D341Med (cell line): ENCODE measurements around the gene CCDC134.
"Not testable (repeated sequence)": the region's sequence is repeated elsewhere in the genome, so short reads cannot be mapped to it uniquely, and the experiment has no call there.

Experiments used
- DNase-seq: peaks from one replicate; pipeline ENCODE4 v3.0.0; 2012; ENCODE audit warnings: low spot score

CCDC134 gene

DNA sequence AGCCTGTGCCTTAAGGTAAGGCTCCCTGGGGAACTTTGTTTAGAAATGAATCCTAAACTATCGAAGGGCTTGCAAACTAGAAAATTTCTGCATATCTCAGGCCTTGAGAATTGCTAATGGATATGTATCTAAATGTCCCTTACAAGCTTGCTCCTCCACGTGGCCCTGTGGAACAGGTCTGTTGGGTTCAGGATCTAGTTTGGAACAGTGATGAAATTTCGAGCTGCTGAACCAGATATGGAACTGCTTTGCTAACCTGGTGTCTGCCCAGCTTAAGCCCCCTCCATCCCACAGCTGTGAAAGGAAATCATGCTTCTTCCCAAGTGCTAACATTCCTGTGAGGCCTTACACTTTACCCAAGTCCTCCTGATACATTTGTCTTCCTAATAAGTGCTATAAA lies 44.0 kb downstream of the CCDC134 start:
- no peak for DNase-seq

DNA sequence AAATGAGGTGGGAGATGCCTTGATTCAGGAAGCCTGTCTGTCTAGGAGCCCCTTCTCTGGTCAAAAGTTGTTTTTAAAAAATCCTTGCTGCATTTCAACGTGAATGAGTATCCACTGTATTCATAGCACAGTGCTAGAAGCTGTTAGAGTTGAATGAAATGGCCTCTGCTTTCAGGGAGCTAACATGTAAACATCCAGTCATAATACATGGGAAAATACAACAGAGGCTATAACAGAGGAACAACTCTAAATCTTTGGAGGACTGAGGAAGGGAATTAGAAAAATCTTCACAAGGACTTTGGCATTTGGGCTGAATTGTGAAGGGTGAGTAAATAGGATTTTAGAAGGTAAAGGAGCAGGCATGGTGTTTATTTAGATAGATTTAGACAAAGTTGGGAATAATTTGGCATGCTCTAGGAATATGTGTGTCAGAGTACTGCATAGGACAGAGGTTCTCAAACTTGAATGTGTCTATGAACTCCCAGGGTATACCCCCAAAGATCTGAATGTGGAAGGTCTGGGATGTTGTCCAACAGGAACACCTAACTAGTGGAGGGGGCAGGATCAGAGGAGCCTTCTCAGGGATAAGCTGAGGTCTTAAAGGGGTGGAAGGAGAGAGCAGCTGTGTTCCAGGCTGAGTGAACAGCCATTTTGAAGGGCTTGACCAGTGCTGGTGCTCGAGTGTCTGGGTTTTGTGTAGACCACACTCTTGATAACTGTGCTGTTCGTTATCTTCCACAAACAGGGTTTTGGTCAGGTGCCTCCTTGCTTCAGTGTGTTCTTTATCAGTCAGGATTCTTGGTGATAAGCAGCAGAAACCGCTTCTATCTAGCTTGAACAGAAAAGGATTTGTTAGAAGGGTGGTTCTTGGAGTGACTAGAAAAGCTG lies 45.1 kb downstream of the CCDC134 start:
- DNase-seq: no peak

DNA sequence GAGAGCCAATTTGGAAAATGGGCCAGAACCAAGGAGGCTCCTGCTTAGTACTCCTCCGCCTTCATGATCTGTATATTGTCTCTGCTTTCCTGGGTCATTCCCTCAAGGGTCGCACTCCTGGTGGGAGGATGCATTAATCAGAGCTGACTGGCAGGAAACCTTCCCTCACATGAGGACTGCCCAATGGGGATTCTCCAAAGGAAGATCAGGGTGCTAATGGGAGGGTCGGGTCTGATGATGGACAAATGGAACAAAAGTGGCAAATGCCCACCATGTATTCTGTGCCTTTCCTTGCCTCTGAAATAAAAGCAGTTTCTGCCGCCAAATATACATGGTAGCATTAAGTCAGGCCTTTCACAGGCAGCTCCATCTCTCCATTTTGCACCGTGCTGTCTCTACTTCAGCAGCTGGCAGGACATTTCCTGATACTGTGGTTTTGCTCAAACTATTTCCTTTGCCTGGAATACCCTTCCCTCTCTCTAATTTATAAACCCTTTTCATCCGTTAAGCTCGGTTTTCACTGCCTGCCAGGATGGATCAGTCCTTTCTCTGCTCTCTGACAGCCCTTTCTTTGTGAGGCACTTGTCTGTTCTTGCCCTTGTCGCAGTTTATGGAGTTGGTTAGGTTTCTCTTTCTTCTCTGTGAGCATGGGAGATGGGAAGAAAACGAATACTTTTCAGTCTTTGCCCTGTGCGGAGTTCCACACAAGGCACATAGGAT lies 45.9 kb downstream of the CCDC134 start:
- DNase-seq: no peak

DNA sequence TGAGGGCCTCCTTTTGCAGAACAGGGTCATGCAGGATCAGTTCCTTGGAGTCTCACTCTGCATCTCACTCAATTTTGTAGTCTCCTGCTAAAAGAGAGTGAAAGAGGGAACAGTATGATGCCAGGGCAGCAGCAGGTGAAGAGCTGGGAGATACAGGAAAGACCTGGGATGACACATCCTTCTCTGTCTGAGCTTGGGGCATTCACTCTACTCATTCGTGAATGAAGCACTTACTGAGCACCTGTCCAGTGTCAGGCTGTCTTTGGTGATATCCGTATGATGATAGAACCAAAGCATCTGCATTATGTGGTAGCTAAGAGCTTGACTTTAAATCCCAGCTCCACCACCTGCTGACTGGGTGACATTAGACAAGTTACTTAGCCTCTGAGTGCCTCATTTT lies 46.8 kb downstream of the CCDC134 start:
- DNase-seq: no peak

GRCh38 chr22:41848468-41848867 lies 48.0 kb downstream of the CCDC134 start:
- no peak for DNase-seq

DNA sequence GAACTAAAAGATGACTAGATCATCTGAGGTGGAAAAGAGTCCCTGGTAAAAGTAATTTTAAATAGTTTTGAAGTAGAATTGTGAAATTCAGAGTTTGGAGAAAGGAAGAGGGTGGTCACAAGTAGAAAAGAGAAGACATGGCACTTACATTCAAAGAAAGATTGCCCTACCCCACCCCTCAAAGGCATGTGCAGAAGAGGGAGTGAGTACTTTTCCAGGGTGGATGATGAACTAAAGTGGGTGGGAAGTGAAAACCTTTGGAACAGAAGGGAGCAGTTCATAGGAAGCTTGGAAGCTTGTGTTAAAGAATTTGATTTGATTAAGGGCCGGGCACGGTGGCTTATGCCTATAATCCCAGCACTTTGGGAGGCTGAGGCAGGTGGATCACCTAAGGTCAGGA lies 56.0 kb downstream of the CCDC134 start:
- no peak for DNase-seq

DNA sequence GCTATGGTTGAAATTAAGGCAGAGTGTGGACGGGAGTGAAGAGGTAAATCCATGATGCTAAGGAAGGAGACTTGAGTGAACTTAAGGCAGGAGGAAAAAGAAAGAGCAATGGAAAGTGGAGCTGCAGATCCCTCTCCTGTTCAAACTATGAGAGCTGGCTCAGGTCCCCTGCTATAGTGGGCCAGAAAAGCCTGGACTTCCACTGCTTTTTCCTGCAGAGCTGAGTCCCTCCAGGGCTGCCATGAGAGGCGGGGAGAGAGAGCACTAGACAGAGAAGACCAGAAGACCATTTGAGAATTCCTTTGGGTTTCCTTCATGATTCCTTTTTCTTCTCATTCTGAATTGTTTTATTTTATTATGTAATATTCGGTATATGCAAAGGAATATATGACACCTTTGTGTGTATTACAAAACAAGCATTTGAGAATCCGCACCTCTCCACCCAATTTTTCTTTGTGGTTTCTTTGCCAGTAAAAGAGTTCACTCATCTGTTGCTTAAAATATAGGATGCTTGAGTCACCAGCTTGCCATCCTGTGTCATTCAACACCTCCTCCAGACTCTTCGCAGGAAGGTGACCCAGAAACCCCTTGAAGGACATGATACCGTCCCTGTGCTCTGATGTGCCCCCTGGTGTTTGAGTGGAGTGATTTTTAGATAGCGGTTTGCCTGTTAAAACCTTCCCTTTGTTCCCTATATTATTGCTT lies 56.8 kb downstream of the CCDC134 start:
- DNase-seq: peak; percentile 68

- DNase-seq: no peak
Observed at GRCh38 chr22:41857860-41858199, 57.4 kb downstream of the CCDC134 start.

- no peak for DNase-seq
Observed at GRCh38 chr22:41862160-41862529, 61.7 kb downstream of the CCDC134 start.

- DNase-seq: no peak
Observed at GRCh38 chr22:41862530-41863266, 62.2 kb downstream of the CCDC134 start.

DNA sequence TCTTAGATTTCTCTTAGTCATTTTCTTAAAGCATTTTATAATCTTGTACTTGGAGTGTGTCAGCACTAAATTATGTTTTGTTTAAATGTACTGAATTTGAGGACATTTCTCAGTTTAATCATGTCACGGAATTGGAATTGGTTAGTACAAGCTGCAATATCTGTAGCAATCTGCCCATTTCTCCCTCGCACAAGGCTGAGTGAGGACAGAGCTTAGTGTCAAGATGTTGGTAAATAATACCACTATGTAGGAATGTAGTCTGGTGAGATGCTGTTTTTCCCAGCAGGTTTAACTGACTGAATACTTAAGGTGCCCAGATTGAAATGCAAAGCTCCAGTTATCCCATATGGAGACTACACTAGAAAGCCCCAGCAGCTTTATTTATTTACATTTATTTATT lies 63.0 kb downstream of the CCDC134 start:
- no peak for DNase-seq

DNA sequence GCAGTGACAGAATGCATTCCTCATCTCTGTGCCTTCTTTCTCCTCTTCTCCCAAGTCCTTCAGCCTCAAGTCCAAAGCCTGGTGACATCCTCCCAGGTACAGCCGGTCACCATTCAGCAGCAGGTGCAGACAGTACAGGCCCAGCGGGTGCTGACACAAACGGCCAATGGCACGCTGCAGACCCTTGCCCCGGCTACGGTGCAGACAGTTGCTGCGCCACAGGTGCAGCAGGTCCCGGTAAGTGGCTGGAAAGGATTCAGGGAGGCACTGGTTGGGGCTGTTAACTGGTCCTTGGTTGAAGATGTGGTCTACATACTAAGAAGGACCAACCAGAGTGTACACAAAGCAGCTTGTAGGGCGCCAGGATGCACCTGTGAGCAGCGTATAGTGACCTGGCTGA lies 68.1 kb downstream of the CCDC134 start:
- no peak for DNase-seq

DNA sequence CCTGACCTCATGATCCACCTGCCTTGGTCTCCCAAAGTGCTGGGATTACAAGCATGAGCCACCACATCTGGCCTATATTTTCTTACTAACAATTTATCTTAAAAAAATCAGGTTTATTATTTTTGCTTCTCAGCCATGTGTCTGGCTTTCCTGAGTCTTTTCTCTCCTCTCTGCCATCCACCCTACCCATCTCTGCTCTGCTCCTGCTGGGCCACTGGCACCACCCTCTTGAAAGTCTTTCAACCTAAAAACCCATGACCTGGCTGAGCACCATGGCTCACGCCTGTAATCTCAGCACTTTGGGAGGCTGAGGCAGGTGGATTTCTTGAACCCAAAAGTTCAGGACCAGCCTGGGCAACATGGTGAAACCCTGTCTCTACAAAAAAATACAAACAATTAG lies 69.6 kb downstream of the CCDC134 start:
- not testable (repeated sequence) for DNase-seq

DNA sequence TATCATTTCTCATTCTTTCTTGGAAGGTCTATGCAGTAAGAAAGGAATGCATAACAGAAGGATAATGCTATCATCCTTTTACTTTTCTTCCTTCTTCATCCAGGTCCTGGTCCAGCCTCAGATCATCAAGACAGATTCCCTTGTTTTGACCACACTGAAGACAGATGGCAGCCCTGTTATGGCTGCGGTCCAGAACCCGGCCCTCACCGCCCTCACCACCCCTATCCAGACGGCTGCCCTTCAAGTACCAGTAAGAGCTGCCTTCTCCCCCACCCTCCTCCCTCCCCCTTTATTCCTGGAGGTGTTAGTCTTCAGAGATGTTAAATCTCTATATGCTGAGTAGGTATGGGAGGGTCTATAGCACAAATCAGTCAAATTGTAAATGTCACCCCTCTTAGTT lies 70.3 kb downstream of the CCDC134 start:
- DNase-seq: peak; percentile 75

DNA sequence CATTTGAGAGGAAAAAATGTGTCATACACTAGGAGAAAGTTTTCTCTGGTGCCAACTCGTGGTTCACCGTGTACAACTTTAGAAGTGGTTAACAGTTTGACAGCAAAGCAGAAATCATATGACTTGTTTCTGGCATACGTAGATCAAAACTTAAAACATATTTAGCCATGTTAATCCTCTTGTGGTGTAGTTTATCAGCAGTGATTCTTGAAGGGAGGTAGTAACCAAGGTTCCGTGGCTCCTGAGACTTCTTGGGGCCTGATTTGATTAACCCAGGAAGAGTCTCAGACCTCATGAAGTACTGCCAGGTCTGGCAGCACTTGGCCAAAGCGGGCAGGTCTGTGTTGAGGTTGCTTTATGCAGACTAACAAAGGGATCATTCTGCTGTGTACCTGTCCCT lies 72.9 kb downstream of the CCDC134 start:
- DNase-seq: no peak

GRCh38 chr22:41874090-41874489 lies 73.6 kb downstream of the CCDC134 start:
- DNase-seq: no peak

DNA sequence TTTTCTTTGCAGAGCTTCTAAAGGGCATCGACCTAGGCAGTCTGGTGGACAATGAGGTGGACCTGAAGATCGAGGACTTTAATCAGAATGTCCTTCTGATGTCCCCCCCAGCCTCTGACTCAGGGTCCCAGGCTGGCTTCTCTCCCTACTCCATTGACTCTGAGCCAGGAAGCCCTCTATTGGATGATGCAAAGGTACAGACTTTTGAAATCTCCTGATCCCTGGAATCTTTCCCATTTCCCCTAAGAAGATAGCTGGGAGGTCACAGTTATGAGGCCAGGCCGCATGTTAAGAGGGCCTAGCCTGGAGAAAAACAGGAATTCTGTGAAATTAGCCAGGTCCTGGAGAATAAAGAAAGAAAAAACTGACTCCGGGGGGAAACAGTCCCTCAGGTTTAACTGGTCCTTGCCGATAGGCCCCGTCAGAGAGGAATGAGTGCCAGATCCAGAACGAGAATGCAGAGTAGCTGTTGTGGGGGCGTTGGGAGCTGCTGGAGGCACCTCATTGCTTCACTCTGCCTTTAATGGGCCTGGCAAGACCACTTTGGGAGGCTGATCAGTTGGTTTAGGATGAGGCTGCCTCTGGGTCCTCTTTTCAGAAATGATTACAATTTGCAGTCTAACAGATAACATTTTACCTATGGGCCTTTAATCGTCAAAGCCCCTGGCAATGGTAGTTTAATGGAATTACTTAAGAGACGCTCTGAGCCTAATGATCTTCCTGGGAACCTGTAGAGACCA lies 75.2 kb downstream of the CCDC134 start:
- no peak for DNase-seq
